D721Med (cell line): ENCODE data around the gene GLDC.

Experiments used
- DNase-seq: peaks from one replicate; pipeline ENCODE4 v3.0.0; 2011; ENCODE audit warnings: low spot score; ENCODE audit not compliant: insufficient read length
- FAIRE-seq: peaks from 2 replicates; lab custom pipeline; 2011; peaks lifted over from hg19 to GRCh38; lab: Jason Lieb, UNC
- CTCF ChIP-seq: IDR thresholded peaks from 2 replicates; pipeline ENCODE4 v1.5.1; 2012; ENCODE audit warnings: mild to moderate bottlenecking, control low read depth; ENCODE audit not compliant: insufficient read depth; ENCODE audit errors: missing control alignments

GLDC gene

GRCh38 chr9:6525326-6526045 lies 120.0 kb downstream of the GLDC start:
- FAIRE-seq (no peak), DNase-seq (no peak)
- TF ChIP-seq CTCF = no peak

GRCh38 chr9:6522263-6522662 lies 123.3 kb downstream of the GLDC start:
- DNase-seq (no peak), FAIRE-seq (no peak)
- TF ChIP-seq CTCF = no peak

GRCh38 chr9:6512085-6512657 lies 133.4 kb downstream of the GLDC start:
- DNase-seq (no peak), FAIRE-seq (no peak)
- no peak for TF ChIP-seq CTCF

GRCh38 chr9:6506571-6506970 lies 139.0 kb downstream of the GLDC start:
- DNase-seq (no peak), FAIRE-seq (no peak)
- no peak for TF ChIP-seq CTCF

GRCh38 chr9:6502399-6502798 lies 143.1 kb downstream of the GLDC start:
- FAIRE-seq = no peak
- no peak for TF ChIP-seq CTCF
- no peak for DNase-seq

- FAIRE-seq = no peak
- DNase-seq = no peak
- TF ChIP-seq CTCF = no peak
Measured at GRCh38 chr9:6501526-6502210, 143.9 kb downstream of the GLDC start.
